AG04450 (cell line): ENCODE data around the gene ESR1. TPM values are rescaled to one million over a fixed set of nuclear protein-coding genes. Genes with fewer than 3 reads are reported as not detected.

ENCODE experiments used
- CTCF ChIA-PET: fragments of 300-600, 350-600 bp; formaldehyde crosslinking; extraction: SDS; loops from one replicate; lab custom pipeline; 2022; ENCODE audit warnings: antibody characterized with exemption, inconsistent platforms; lab: Charles Lee
- POLR2A ChIA-PET: fragments of 350-600 bp; formaldehyde crosslinking; extraction: SDS; loops from one replicate; lab custom pipeline; 2021; ENCODE audit warnings: antibody characterized with exemption, inconsistent platforms; lab: Yijun Ruan, JAX
- DNase-seq: peaks from one replicate; pipeline ENCODE4 v3.0.0-alpha.2; 2011; ENCODE audit warnings: low read depth, low spot score
- H3K27ac ChIP-seq: one replicate; pipeline ENCODE4 v1.5.1; 2012; ENCODE audit warnings: low read depth, low read length, control low read depth
- H3K27me3 ChIP-seq: one replicate; pipeline ENCODE4 v1.6.0; 2012; ENCODE audit warnings: low read length; ENCODE audit not compliant: control insufficient read depth, insufficient read depth
- H3K4me3 ChIP-seq: 2 replicates; pipeline ENCODE4 v1.5.1; 2011; ENCODE audit warnings: mild to moderate bottlenecking, low read depth, low read length, control low read depth
- H3K9me3 ChIP-seq: 2 replicates; pipeline ENCODE4 v1.5.1; 2012; ENCODE audit warnings: low read length; ENCODE audit not compliant: control insufficient read depth, insufficient read depth
- CTCF ChIP-seq: IDR thresholded peaks from 2 replicates; pipeline ENCODE4 v1.5.1; 2011; ENCODE audit warnings: low read depth, low read length, control low read depth, inconsistent platforms
- polyA plus RNA-seq: library from polyadenylated mRNA; depleted of rRNA; stranded (reverse); fragments of >200 nt; gene quantifications from 2 replicates; pipeline ENCODE4 v1.2.3, GENCODE V29; 2011

ESR1 gene
- polyA plus RNA-seq, 1 experiment = 0.02 TPM

DNA sequence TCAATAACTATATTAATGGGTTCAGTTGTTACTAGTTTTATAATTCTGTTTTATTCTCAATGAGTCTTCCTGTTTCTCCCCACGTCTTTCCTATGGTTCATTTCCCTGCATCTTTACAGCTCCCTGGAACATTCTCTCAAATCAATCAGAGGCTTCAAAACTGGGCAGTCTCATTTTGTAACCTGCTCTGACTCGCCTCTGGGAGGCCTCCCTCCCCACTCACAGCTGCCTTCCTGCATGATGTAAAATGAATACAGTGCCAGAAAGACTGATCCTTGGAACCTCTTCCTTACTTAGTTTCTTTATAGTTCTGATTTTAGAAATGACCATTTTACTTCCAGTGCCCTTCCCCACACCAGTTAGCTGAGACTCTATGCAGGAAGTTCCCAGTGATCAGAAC is 103.9 kb downstream of the ESR1 start:
- TF ChIP-seq CTCF = no peak
- POLR2A ChIA-PET = no interaction called here
- Histone ChIP-seq H3K9me3 (peaks cover 3% of the 10 kb centered on the region; the same call in 1 of the 2 replicates), H3K27me3 (no peaks in the 10 kb centered on the region), H3K4me3 (no peak overlapping the region), H3K27ac (no peak overlapping the region)
- DNase-seq = no peak
- CTCF ChIA-PET = no interaction called here

GRCh38 chr6:151914484-151914883 is 107.0 kb downstream of the ESR1 start:
- Histone ChIP-seq H3K9me3 (peaks cover 2% of the 10 kb centered on the region; the same call in 1 of the 2 replicates), H3K27ac (no peak overlapping the region), H3K27me3 (no peaks in the 10 kb centered on the region), H3K4me3 (no peak overlapping the region)
- TF ChIP-seq CTCF = no peak
- ChIA-PET CTCF (no interaction called here), POLR2A (interaction anchor here (0.6 kb wide), 1 partner anchor 36 kb away, joined by 4 read pairs; no protein-coding TSS in a partner anchor)
- no peak for DNase-seq

DNA sequence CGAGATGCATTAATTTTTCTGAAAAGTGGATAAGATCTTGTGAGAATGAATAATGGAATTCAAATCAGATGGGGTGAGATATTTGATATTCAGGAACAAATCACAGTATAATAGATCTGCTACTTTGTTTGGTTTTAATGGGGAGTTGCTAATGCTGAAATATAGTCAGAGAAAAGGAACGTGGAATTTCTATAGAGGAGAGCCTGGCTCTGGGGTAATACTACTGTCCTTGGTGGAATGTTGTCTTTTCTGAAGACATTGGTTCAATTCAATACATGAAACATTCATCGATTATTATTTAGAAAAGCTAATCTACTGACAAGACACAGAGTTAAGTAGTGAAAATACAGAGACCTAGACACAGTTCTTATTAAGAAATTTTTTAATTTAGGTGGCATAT is 108.6 kb downstream of the ESR1 start:
- DNase-seq = no peak
- Histone ChIP-seq H3K27me3 (no peaks in the 10 kb centered on the region), H3K4me3 (no peak overlapping the region), H3K9me3 (no peaks in the 10 kb centered on the region; the same call in 1 of the 2 replicates), H3K27ac (no peak overlapping the region)
- no peak for TF ChIP-seq CTCF
- ChIA-PET POLR2A (no interaction called here), CTCF (no interaction called here)

GRCh38 chr6:151916680-151917164 is 109.2 kb downstream of the ESR1 start:
- Histone ChIP-seq H3K27ac (no peak overlapping the region), H3K4me3 (no peak overlapping the region), H3K27me3 (no peaks in the 10 kb centered on the region), H3K9me3 (no peaks in the 10 kb centered on the region; the same call in 1 of the 2 replicates)
- POLR2A ChIA-PET = no interaction called here
- no peak for TF ChIP-seq CTCF
- no peak for DNase-seq
- CTCF ChIA-PET = no interaction called here

DNA sequence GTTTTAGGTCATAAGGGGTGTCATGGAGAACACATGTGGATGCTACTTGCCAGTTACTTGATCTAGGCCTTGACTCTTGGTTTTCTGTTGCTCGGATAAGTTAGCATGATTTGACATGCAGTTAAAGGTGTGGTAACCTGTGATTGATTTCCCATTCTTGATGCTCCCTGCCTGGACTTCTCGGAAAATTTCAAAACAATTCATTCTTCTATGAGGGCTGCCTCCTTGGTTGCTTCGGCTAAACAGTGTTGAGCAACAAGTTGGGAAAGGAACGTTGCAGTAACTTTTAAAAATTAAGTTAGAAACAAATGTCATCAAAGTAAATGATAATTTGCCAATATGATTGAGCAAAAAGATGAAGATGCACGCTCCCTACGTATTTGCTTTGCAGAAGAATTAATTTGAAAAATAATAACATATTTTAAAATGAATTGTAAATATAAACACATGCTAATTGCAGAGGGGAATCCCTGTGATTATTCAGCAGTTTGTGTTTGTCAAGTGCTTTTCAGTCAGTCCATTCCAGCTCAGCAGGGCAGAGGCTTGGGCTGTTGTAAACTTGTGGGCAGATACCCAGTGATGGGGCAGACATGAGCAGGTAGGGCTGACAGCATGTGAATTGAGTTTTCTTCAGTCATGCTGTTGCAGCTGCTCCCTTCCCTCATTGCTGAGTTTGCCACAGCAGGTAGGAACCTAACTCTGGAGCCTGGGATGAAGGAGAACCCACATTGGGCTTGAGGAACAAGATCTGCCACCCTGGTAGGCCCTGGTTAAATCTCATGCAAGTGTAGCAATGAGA is 110.2 kb downstream of the ESR1 start:
- Histone ChIP-seq H3K9me3 (no peaks in the 10 kb centered on the region), H3K27me3 (no peaks in the 10 kb centered on the region), H3K27ac (no peak overlapping the region), H3K4me3 (no peak overlapping the region)
- CTCF ChIA-PET = no interaction called here
- POLR2A ChIA-PET = no interaction called here
- DNase-seq = no peak
- no peak for TF ChIP-seq CTCF
